ENCODE data around the gene DYRK2.
A peak's percentile ranks its signal among the peaks of the same experiment; 100 is the strongest.

DYRK2 gene

DNA sequence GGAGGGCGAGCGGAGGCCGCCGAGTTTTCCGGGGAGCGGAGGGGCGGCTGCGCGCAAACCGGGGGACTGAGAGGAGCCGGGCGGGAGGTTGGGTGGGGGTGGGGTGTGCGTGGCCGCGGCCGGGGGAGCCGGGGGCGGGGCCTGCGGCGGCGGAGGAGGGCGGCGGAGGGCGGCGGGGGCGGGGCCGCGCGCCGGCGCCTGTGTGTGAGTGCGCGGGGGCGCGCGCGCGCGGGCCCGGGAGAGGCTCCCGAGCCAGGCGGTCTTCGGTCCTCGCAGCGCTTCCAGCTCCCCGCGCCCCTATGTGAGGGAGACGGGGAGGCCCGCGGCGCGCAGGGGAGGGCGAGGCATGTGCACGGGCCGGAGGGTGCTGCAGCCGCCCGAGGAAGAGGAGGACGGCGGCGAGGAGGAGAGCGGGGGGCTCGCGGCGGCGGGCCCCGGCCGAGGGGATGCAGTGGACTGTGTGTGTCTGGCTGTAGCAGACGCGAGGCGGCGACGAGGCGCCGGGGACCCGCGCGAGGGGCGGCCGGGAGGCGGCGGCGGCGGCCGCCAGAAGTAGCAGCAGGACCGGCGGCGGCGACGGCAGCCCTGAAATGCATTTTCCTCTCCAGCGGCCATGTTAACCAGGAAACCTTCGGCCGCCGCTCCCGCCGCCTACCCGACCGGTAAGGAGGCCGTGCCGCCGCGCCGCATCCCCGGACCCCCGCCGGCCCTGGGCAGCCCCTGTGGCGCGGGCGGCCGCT lies at the start of gene DYRK2:
Gene DYRK2, plus strand, starts transcription at position 225 of the 740 bp plus-strand sequence. Its CDS starts 389 bp downstream, at position 614.
- DNase-seq (ENCODE audit: low read depth in 2 of 2) = peak; percentile 53 to 55

- DNase-seq (ENCODE audit: low read depth in 2 of 2) = no peak
Measured at GRCh38 chr12:67599691-67600090, 48.9 kb upstream of the DYRK2 start.

- no peak for DNase-seq (ENCODE audit: low read depth in 2 of 2)
Measured at GRCh38 chr12:67601126-67601525, 47.4 kb upstream of the DYRK2 start.

GRCh38 chr12:67609226-67609870 lies 39.2 kb upstream of the DYRK2 start:
- DNase-seq (ENCODE audit: low read depth in 2 of 2) = no peak

- no peak for DNase-seq (ENCODE audit: low read depth in 2 of 2)
Measured at GRCh38 chr12:67613040-67613439, 35.5 kb upstream of the DYRK2 start.

GRCh38 chr12:67617629-67618028 lies 30.9 kb upstream of the DYRK2 start:
- DNase-seq (ENCODE audit: low read depth in 2 of 2) = no peak

DNA sequence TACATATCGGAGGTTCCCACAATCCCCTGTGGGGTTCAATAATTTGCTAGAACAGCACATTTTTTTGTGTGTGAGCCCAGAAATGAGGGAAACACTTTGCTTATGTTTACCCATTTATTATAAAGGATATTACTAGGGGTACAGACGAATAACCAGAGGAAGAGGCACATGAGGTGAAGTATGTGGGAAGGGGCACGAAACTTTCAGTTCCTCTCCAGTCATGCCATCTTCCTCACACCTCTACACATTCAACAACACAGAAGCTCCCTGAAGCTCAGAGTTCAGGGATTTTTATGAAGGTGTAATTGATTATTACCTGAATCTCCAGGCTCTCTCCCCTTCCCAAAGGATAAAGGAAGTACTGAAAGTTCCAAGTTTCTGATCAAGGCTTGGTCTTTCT lies 30.2 kb upstream of the DYRK2 start:
- DNase-seq (ENCODE audit: low read depth in 2 of 2) = no peak

- no peak for DNase-seq (ENCODE audit: low read depth in 2 of 2)
Measured at GRCh38 chr12:67621112-67621511, 27.4 kb upstream of the DYRK2 start.

DNA sequence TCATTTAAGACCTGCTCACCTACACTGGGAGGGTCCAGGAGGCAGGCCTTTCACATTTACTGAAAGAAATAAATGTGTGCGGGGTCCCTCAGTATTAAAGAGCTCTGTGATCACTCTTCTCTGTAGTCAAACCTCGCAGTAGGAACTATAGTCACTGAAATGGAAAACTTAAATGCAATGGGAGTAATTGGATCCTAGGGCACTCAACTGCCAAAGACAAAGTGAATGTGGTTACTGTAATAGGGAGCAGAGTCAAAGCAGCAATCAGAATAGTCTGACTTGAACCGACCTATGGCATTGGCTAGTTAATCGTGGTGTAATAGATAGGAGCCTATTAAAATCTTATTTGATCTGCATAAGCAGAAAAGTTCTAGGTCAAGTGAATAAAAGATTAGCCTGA lies 26.6 kb upstream of the DYRK2 start:
- DNase-seq (ENCODE audit: low read depth in 2 of 2) = no peak

DNA sequence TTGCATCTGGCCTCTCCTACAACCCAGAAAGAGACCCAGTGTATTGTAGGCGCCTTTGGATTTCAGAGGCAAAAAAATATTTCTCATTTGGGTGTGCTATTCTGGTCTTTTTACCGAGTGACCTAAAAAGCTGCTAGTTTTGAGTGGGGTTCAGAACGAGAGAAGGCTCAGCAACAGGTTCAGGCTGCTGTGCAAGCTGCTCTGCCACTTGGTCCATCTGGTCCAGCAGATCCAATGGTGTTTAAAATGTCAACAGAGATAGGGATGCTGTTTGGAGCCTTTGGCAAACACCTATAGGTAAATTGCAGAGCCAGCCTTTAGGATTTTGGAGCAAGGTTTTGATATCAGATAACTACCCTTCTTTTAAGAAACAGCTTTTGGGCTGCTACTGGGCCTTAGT lies 25.3 kb upstream of the DYRK2 start:
- DNase-seq (ENCODE audit: low read depth in 2 of 2) = no peak

DNA sequence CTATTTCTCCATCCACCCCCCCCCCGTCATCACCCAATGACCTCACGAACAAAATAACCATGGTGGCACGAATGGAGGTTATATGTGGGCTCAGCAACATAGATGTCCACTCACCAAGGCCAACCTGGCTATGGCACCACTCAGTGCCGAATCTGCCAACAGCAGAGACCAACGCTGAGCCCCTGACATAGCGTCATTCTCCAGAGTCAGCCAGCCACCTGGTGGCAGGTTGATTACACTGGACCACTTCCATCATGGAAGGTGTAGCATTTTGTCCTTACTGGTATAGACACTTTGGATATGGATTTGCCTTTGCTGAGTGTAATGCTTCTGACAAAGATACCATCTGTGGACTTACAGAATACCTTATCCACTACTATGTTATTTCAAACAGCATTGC lies 24.2 kb upstream of the DYRK2 start:
- DNase-seq (ENCODE audit: low read depth in 2 of 2) = no peak

GRCh38 chr12:67625004-67625403 lies 23.5 kb upstream of the DYRK2 start:
- no peak for DNase-seq (ENCODE audit: low read depth in 2 of 2)

- no peak for DNase-seq (ENCODE audit: low read depth in 2 of 2)
Measured at GRCh38 chr12:67626156-67626555, 22.4 kb upstream of the DYRK2 start.

- DNase-seq (ENCODE audit: low read depth in 2 of 2) = peak in 1 of 2 donors; percentile 64
Measured at GRCh38 chr12:67630373-67631088, 18.0 kb upstream of the DYRK2 start.

- no peak for DNase-seq (ENCODE audit: low read depth in 2 of 2)
Measured at GRCh38 chr12:67632005-67632404, 16.5 kb upstream of the DYRK2 start.

DNA sequence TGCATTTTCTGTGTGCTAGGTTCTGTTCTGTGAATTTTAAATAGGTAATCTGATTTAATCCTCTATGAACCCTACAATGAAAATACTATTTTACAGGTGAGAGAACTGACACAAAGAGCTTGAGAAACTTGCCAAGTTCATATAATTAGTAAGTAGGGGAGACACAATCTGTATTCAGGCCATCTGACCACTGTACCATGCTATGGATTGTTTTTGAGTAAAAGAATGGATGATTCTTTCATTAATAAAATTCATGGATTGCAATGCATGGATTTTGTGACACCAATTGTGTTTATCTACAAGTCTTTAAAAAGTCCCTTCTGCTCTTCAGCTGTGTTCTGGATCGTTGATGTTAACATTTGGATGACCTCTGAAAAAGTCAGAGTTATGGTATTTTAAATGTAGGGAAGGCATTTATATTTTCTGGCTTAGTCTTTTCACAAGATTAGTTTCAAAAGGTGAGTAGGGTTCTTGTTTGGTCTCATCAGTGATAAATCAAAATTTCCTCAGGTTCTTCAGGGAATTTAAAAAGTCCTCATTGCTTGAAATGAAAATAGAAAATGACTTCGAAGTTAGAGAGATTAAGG lies 15.4 kb upstream of the DYRK2 start:
- DNase-seq (ENCODE audit: low read depth in 2 of 2) = no peak

GRCh38 chr12:67633708-67634107 lies 14.8 kb upstream of the DYRK2 start:
- DNase-seq (ENCODE audit: low read depth in 2 of 2) = no peak

DNA sequence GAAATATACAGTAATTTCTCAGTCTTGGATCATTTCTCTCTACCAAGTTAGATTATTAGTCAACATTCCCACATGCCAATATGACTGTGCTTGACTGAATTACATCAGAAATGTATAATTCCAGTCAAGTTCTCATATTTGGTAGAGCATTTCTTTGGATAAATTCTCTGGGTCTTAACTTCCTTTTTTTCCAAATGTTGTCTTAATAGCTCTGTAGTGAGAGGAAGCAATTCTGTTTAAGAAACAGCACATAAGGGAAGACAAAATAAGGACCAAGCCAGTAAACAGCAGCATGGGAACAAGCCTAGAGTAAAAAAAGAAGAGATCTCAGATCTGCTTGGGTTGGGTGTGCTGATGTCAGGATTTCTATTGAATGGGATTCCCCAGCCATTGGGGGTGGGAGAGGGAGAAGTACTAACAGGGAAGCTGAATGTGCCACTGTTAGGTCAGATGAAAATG lies 14.2 kb upstream of the DYRK2 start:
- DNase-seq (ENCODE audit: low read depth in 2 of 2) = no peak

DNA sequence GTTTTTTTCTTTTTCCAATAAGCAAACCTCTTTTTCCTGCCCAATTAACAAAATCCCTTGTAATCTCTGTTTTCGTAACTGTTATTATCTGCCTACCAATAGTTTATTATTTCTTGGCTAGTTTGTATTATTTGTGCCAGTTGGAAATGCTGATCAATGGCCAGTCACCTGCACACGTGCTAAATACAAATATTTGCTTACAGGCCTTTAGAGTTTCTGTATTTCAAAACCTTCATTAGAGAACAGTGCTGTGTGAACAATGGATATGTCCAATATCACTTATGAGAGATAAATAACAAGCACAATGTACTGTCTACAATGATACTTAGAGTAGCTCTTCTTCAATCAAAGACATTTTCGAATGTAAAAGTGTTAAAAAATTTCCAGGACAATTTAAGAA lies 10.8 kb upstream of the DYRK2 start:
- DNase-seq (ENCODE audit: low read depth in 2 of 2) = no peak

DNA sequence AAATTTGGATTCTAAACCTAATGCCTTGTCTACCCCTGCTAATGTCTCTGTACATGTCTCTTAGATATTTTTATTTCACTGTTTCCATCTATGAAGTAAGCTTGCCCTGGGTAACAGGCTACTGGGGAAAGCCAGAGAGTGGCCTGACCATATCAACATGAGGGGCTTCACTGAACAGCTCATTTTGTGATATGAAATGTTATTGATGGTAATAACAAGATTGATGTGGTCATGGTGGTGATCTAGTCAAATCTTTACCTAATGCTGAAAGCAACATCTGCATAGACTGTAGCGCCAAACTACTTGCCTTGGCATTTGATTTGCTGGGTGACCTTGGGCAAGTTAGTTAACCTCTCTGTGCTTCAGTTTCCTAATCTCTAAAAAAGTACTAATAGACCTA lies 9.9 kb upstream of the DYRK2 start:
- DNase-seq (ENCODE audit: low read depth in 2 of 2) = no peak

DNA sequence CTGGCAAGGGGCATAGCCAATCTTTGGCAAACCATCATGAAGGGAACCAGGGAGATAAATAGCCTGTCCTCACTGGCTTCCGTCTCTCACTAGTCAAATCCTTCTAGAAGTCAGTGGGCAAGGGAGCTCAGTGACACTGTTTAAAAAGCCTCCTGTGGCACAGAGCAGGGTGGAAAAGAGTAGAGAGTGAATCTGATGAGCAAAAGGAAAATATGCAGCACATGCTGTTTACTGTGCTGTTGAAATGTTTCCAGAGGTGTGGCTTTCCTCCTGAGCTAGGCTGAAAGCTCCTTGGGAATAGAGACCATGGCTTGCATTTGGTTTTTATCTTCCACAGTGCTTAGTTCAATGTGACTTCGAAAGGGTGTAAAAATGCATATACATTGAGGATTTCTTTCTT lies 7.7 kb upstream of the DYRK2 start:
- DNase-seq (ENCODE audit: low read depth in 2 of 2) = no peak

GRCh38 chr12:67645126-67645525 lies 3.4 kb upstream of the DYRK2 start:
- no peak for DNase-seq (ENCODE audit: low read depth in 2 of 2)

Data from stimulated activated CD4-positive, alpha-beta T cell treated with anti-CD3 and anti-CD28 coated beads, Interleukin-1b, Interleukin-23, amount 100 ng/mL, for 1 hour (primary cell).